ENCODE data around the gene CTAGE6.
"Not testable (repeated sequence)": the region's sequence is repeated elsewhere in the genome, so short reads cannot be mapped to it uniquely, and the experiment has no call there.

DNA sequence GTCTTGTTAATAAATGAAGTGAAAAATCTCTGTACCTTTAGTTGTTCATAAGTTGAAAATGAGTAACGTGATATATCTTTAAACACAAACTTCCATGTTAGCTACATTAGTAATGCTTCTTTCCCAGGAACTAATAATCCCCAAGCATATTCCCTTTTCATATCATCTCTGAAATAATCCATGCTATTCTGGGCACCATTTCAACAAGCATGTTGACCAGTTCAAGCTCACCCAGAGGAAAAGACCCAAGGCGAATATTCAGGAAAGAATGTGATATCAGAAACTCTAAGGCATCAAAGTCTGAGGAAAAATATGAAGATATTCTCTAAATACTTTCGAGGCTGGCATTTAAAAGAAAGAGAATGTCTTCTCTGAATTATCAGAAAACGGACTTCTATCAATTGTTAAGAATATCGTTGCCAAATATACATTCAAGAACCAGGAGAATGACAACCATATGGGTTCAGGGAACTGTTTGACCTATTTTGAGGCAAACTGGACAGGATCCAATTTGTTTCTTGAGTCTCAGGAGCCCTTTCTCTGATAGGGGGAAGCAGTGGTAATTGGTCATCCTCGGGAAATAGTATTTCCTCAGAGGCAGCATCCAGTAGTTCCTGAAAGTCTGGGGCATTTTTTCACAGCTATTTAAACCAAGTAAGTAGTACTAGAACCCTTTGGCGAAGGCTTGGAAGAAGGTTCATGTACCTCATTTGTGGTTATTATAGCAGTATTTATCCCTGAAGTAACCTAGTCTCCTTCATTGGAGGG lies 28.1 kb upstream of the CTAGE6 start:
- TF ChIP-seq, protein P1, sequence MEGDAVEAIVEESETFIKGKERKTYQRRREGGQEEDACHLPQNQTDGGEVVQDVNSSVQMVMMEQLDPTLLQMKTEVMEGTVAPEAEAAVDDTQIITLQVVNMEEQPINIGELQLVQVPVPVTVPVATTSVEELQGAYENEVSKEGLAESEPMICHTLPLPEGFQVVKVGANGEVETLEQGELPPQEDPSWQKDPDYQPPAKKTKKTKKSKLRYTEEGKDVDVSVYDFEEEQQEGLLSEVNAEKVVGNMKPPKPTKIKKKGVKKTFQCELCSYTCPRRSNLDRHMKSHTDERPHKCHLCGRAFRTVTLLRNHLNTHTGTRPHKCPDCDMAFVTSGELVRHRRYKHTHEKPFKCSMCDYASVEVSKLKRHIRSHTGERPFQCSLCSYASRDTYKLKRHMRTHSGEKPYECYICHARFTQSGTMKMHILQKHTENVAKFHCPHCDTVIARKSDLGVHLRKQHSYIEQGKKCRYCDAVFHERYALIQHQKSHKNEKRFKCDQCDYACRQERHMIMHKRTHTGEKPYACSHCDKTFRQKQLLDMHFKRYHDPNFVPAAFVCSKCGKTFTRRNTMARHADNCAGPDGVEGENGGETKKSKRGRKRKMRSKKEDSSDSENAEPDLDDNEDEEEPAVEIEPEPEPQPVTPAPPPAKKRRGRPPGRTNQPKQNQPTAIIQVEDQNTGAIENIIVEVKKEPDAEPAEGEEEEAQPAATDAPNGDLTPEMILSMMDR (IDR thresholded peaks at IDR 0.05; ENCODE audit: poor library complexity), result not testable (repeated sequence)
- TF ChIP-seq EZH2phosphoT487 (IDR thresholded peaks at IDR 0.05; ENCODE audit: low read depth, severe bottlenecking, unreplicated experiment), result not testable (repeated sequence)

Measured in hepatocyte (in vitro differentiated cells).